Bronchial epithelial cell (primary cell): ENCODE results near the gene MCC. TPM values are rescaled to one million over a fixed set of nuclear protein-coding genes. Genes with fewer than 3 reads are reported as not detected.

Experiments used
- DNase-seq: peaks from one replicate; pipeline ENCODE4 v3.0.0-alpha.2; 2010; ENCODE audit warnings: low read depth
- FAIRE-seq: peaks from 2 replicates; lab custom pipeline; 2011; peaks lifted over from hg19 to GRCh38; lab: Jason Lieb, UNC
- H3K27me3 ChIP-seq: 2 replicates; pipeline ENCODE4 v1.5.1; 2011; ENCODE audit warnings: low read length; ENCODE audit not compliant: control insufficient read depth, insufficient read depth
- H3K36me3 ChIP-seq: 2 replicates; pipeline ENCODE4 v1.5.1; 2011; ENCODE audit warnings: low read length; ENCODE audit not compliant: control insufficient read depth, insufficient read depth
- H3K4me3 ChIP-seq: 2 replicates; pipeline ENCODE4 v1.5.1; 2011; ENCODE audit warnings: mild to moderate bottlenecking, low read depth, low read length, control low read depth
- CTCF ChIP-seq: IDR thresholded peaks from 2 replicates; pipeline ENCODE4 v1.5.1; 2011; ENCODE audit warnings: mild to moderate bottlenecking, moderate library complexity, low read length, control low read depth, inconsistent platforms; ENCODE audit not compliant: insufficient read depth, severe bottlenecking
- total RNA-seq: library from RNA; depleted of rRNA; stranded (reverse); fragments of >200 nt; gene quantifications from 2 replicates; pipeline ENCODE4 v1.2.1, GENCODE V29; 2014

MCC gene
- total RNA-seq, 1 donor from 2014 or later = 43.2 TPM

- TF ChIP-seq CTCF = no peak
- Histone ChIP-seq H3K36me3 (peaks cover 7% of the 10 kb centered on the region), H3K4me3 (no peak overlapping the region), H3K27me3 (no peaks in the 10 kb centered on the region)
- FAIRE-seq (no peak), DNase-seq (no peak)
These were observed 378.9 kb downstream of the MCC start for GRCh38 chr5:113109344-113109743.

GRCh38 chr5:113108485-113108884, 379.8 kb downstream of the MCC start:
- Histone ChIP-seq H3K36me3 (peaks cover 13% of the 10 kb centered on the region), H3K4me3 (no peak overlapping the region), H3K27me3 (no peaks in the 10 kb centered on the region)
- TF ChIP-seq CTCF = no peak
- FAIRE-seq (no peak), DNase-seq (no peak)

DNA sequence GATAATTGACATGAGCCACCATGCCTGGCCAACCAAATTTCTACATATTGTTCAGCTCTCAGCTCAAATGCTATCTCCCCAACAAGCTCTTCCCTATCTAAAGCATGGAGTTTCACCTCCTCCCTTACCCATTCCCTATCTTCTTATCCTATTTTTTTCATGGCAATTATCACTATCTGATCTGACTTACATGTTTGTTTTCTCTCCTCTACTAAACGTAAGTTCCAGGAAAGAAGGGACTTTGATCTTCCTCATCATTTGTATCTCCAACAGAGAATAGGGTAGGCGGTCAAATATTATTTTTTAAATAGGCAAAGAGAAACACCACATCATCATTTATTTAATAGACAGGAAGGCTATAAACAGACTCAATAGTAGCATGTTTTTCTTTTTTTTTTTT, 381.4 kb downstream of the MCC start:
- H3K36me3 ChIP-seq = peaks cover 15% of the 10 kb centered on the region
- no peak overlapping the region for H3K4me3 ChIP-seq
- FAIRE-seq = no peak
- no peak for TF ChIP-seq CTCF
- H3K27me3 ChIP-seq = no peaks in the 10 kb centered on the region
- no peak for DNase-seq

DNA sequence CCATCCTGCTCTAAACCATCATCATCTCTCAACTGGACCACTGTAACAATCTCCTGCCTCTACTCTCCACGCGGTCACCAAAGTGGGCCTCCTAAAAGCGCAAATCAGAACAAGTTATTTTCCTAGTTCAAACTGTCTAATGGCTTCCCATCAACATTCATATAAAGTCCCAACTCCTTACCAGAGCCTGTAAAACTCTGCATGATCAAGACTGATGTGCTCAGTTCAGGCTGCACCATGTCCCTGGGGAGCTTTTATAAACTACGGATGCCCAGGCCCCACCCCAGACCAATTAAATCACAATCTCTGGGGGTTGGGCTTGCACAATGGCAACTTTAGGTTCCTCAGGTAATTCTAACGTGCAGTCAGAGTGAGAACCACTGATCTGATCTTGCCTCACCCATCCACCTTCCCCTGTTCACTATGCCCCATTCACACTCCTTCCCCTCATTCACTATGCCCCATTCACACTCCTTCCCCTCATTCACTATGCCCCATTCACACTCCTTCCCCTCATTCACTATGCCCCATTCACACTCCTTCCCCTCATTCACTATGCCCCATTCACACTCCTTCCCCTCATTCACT, 382.5 kb downstream of the MCC start:
- Histone ChIP-seq H3K36me3 (peaks cover 18% of the 10 kb centered on the region), H3K27me3 (no peaks in the 10 kb centered on the region), H3K4me3 (no peak overlapping the region)
- no peak for FAIRE-seq
- no peak for TF ChIP-seq CTCF
- DNase-seq = no peak

DNA sequence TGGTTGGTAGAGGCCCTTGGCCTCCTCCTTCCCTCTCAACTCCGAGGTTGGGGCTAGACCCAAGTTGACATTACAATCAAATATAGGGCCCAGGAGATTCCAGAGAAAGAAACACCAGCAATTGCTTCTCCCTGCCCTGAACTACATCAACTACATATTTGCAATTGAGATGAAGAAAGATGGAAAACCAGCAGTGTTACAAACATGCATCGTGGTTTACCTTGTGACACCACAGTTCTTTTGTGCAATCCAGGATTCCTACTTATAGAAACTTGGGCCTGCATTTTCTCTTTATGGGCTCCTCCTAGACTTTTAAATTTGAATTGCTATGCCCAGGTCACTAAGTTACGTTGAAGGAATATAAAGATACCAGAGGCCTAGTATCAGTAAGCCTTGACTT, 384.9 kb downstream of the MCC start:
- TF ChIP-seq CTCF = no peak
- Histone ChIP-seq H3K4me3 (no peak overlapping the region), H3K36me3 (peaks cover 21% of the 10 kb centered on the region), H3K27me3 (no peaks in the 10 kb centered on the region)
- no peak for DNase-seq
- no peak for FAIRE-seq

- Histone ChIP-seq H3K4me3 (no peak overlapping the region), H3K36me3 (peaks cover 17% of the 10 kb centered on the region), H3K27me3 (no peaks in the 10 kb centered on the region)
- DNase-seq = no peak
- TF ChIP-seq CTCF = no peak
- FAIRE-seq = no peak
These were observed 386.1 kb downstream of the MCC start for GRCh38 chr5:113102121-113102531.
